WTC11 (cell line): Measurements from ENCODE around the gene TAS1R2. TPM values are rescaled to one million over a fixed set of nuclear protein-coding genes. Genes with fewer than 3 reads are reported as not detected.
"Not testable (repeated sequence)": the region's sequence is repeated elsewhere in the genome, so short reads cannot be mapped to it uniquely, and the experiment has no call there.

Source experiments
- ATAC-seq: fragments of 200-7000 bp; cut with Tn5 transposase; 2 replicates; pipeline ENCODE4 v1.10.0; 2021; ENCODE audit warnings: mild to moderate bottlenecking, moderate library complexity
- CTCF ChIA-PET: fragments of 300-600 bp; sonication (Branson Sonifier 250); formaldehyde crosslinking; loops from one replicate; lab custom pipeline; 2021; ENCODE audit warnings: antibody characterized with exemption; lab: Charles Lee
- POLR2A ChIA-PET: fragments of 350-600 bp; sonication (Branson Sonifier 250); formaldehyde crosslinking; loops from one replicate; lab custom pipeline; 2021; ENCODE audit warnings: antibody characterized with exemption; lab: Charles Lee
- DNase-seq: peaks from one replicate; pipeline ENCODE4 v3.0.0; 2021; ENCODE audit warnings: low spot score
- H3K27ac Mint-ChIP-seq: 2 replicates; pipeline ENCODE4 v1.8.0; 2021; ENCODE audit warnings: mixed read lengths
- H3K27me3 Mint-ChIP-seq: 2 replicates; pipeline ENCODE4 v1.8.0; 2021; ENCODE audit warnings: low read depth, mild to moderate bottlenecking, moderate library complexity, mixed read lengths
- H3K36me3 Mint-ChIP-seq: 2 replicates; pipeline ENCODE4 v1.8.0; 2021; ENCODE audit warnings: mixed read lengths
- H3K4me1 Mint-ChIP-seq: 2 replicates; pipeline ENCODE4 v1.8.0; 2022; ENCODE audit warnings: mixed read lengths
- H3K4me3 Mint-ChIP-seq: 2 replicates; pipeline ENCODE4 v1.8.0; 2021; ENCODE audit warnings: mild to moderate bottlenecking, moderate library complexity, mixed read lengths
- H3K9me3 Mint-ChIP-seq: 2 replicates; pipeline ENCODE4 v1.8.0; 2021; ENCODE audit warnings: mixed read lengths
- ATF1 ChIP-seq: sonication (generic); formaldehyde crosslinking; IDR thresholded peaks from 2 replicates; pipeline ENCODE4 v1.8.1; 2023; ENCODE audit warnings: mild to moderate bottlenecking, moderate library complexity, missing genetic modification reagents
- FOXJ3 ChIP-seq: sonication (generic); formaldehyde crosslinking; IDR thresholded peaks from 2 replicates; pipeline ENCODE4 v1.9.0; 2021; ENCODE audit warnings: missing genetic modification reagents, mild to moderate bottlenecking, borderline replicate concordance
- FOXK1 ChIP-seq: sonication (generic); formaldehyde crosslinking; IDR thresholded peaks from 2 replicates; pipeline ENCODE4 v1.8.0; 2022; ENCODE audit warnings: mild to moderate bottlenecking, moderate library complexity, missing genetic modification reagents
- GABPB1 ChIP-seq: sonication (generic); formaldehyde crosslinking; IDR thresholded peaks from 2 replicates; pipeline ENCODE4 v1.8.1; 2023; ENCODE audit warnings: mild to moderate bottlenecking, missing genetic modification reagents
- GTF2I ChIP-seq: fragments of 250-450 bp; sonication (Bioruptor Pico); conservative IDR thresholded peaks from 2 replicates; pipeline ENCODE4 v1.4.0; 2021; ENCODE audit warnings: mild to moderate bottlenecking
- JUN ChIP-seq: sonication (generic); formaldehyde crosslinking; IDR thresholded peaks from 2 replicates; pipeline ENCODE4 v1.8.0; 2023; ENCODE audit warnings: mild to moderate bottlenecking, missing genetic modification reagents
- MXD4 ChIP-seq: fragments of 250-450 bp; sonication (Bioruptor Pico); IDR thresholded peaks from 2 replicates; pipeline ENCODE4 v1.8.0; 2021; ENCODE audit warnings: mild to moderate bottlenecking, moderate library complexity, borderline replicate concordance
- OVOL2 ChIP-seq: fragments of 250-450 bp; sonication (Bioruptor Pico); IDR thresholded peaks from 2 replicates; pipeline ENCODE4 v1.9.0; 2021; ENCODE audit warnings: mild to moderate bottlenecking, borderline replicate concordance
- RELA ChIP-seq: sonication (generic); formaldehyde crosslinking; IDR thresholded peaks from 2 replicates; pipeline ENCODE4 v1.8.1; 2022; ENCODE audit warnings: missing genetic modification reagents, mild to moderate bottlenecking, borderline replicate concordance
- RORB ChIP-seq: fragments of 250-450 bp; sonication (Bioruptor Pico); IDR thresholded peaks from 2 replicates; pipeline ENCODE4 v1.9.0; 2021; ENCODE audit warnings: mild to moderate bottlenecking
- SMAD3 ChIP-seq: sonication (generic); formaldehyde crosslinking; IDR thresholded peaks from 2 replicates; pipeline ENCODE4 v1.8.0; 2022; ENCODE audit warnings: missing genetic modification reagents, mild to moderate bottlenecking, borderline replicate concordance
- SP1 ChIP-seq: sonication (generic); formaldehyde crosslinking; conservative IDR thresholded peaks from 2 replicates; pipeline ENCODE4 v1.8.1; 2022; ENCODE audit warnings: missing genetic modification reagents
- TCF7 ChIP-seq: sonication (generic); formaldehyde crosslinking; IDR thresholded peaks from 2 replicates; pipeline ENCODE4 v1.8.0; 2022; ENCODE audit warnings: mild to moderate bottlenecking, low read depth, missing genetic modification reagents, moderate library complexity
- TP53 ChIP-seq: sonication (generic); formaldehyde crosslinking; IDR thresholded peaks from 2 replicates; pipeline ENCODE4 v1.8.1; 2023; ENCODE audit warnings: mild to moderate bottlenecking, missing genetic modification reagents
- ZNF219 ChIP-seq: sonication (generic); formaldehyde crosslinking; IDR thresholded peaks from 2 replicates; pipeline ENCODE4 v1.8.0; 2023; ENCODE audit warnings: missing genetic modification reagents, mild to moderate bottlenecking, borderline replicate concordance
- total RNA-seq: library from RNA; stranded (reverse); gene quantifications from 3 replicates; pipeline ENCODE4 v1.2.3, GENCODE V29; 2021
- TF ChIP-seq, protein P1 (sequence below): fragments of 200-600 bp; IDR thresholded peaks from 2 replicates; pipeline ENCODE4 v1.8.0; 2022; ENCODE audit warnings: antibody characterized with exemption
- TF ChIP-seq, protein P2 (sequence below): sonication (generic); formaldehyde crosslinking; conservative IDR thresholded peaks from 2 replicates; pipeline ENCODE4 v1.8.1; 2022; ENCODE audit warnings: mild to moderate bottlenecking, missing genetic modification reagents
- TF ChIP-seq, protein P3 (sequence below): sonication (generic); formaldehyde crosslinking; IDR thresholded peaks from 2 replicates; pipeline ENCODE4 v1.8.1; 2022; ENCODE audit warnings: mild to moderate bottlenecking, missing genetic modification reagents, moderate library complexity, borderline replicate concordance
- TF ChIP-seq, protein P4 (sequence below): fragments of 250-450 bp; sonication (Bioruptor Pico); IDR thresholded peaks from 2 replicates; pipeline ENCODE4 v1.9.0; 2021; ENCODE audit warnings: moderate library complexity, mild to moderate bottlenecking, inconsistent platforms, borderline replicate concordance
- TF ChIP-seq, protein P5 (sequence below): sonication (generic); formaldehyde crosslinking; IDR thresholded peaks from 2 replicates; pipeline ENCODE4 v1.8.0; 2022; ENCODE audit warnings: mild to moderate bottlenecking, missing genetic modification reagents

The TAS1R2 gene
- total RNA-seq, 1 experiment from 2014 or later: not detected

DNA sequence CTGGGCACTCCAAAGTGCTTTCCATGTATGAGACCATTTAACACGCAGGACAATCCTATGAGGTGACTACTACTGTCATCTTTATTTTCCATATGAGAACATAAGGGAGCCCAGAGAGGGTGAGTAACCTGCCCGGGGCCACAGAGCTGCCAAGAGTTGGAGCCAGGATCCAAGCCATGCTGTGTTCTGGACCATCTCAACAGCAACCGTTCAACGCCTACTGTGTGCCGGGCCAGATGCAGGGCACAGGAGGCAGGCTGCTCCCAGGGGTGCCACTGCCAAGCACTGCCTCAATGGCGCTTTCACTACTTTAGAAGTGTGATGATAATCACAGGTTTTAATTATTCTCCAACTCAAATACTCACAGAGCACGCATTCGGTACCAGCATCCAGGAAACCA lies 39.1 kb upstream of the TAS1R2 start:
- Mint-ChIP-seq H3K4me1 (peaks cover 12% of the 10 kb centered on the region), H3K36me3 (no peaks in the 10 kb centered on the region; the same call in 1 of the 2 replicates), H3K4me3 (no peak overlapping the region), H3K9me3 (no peaks in the 10 kb centered on the region), H3K27me3 (no peaks in the 10 kb centered on the region; the same call in 1 of the 2 replicates), H3K27ac (no peak overlapping the region; the same call in 1 of the 2 replicates)
- TF ChIP-seq TP53 (CRISPR knock-in tag) (no peak), SMAD3 (no peak), RELA (CRISPR knock-in tag) (no peak), ZNF219 (CRISPR knock-in tag) (no peak), OVOL2 (CRISPR knock-in tag) (no peak), FOXK1 (no peak), RORB (no peak), MXD4 (CRISPR knock-in tag) (no peak)
- TF ChIP-seq, protein P1, sequence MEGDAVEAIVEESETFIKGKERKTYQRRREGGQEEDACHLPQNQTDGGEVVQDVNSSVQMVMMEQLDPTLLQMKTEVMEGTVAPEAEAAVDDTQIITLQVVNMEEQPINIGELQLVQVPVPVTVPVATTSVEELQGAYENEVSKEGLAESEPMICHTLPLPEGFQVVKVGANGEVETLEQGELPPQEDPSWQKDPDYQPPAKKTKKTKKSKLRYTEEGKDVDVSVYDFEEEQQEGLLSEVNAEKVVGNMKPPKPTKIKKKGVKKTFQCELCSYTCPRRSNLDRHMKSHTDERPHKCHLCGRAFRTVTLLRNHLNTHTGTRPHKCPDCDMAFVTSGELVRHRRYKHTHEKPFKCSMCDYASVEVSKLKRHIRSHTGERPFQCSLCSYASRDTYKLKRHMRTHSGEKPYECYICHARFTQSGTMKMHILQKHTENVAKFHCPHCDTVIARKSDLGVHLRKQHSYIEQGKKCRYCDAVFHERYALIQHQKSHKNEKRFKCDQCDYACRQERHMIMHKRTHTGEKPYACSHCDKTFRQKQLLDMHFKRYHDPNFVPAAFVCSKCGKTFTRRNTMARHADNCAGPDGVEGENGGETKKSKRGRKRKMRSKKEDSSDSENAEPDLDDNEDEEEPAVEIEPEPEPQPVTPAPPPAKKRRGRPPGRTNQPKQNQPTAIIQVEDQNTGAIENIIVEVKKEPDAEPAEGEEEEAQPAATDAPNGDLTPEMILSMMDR: no peak
- TF ChIP-seq, protein P2, sequence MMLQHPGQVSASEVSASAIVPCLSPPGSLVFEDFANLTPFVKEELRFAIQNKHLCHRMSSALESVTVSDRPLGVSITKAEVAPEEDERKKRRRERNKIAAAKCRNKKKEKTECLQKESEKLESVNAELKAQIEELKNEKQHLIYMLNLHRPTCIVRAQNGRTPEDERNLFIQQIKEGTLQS (CRISPR knock-in tag): no peak
- DNase-seq: no peak
- ChIA-PET POLR2A (no interaction called here), CTCF (no interaction called here)
- no peak for ATAC-seq

DNA sequence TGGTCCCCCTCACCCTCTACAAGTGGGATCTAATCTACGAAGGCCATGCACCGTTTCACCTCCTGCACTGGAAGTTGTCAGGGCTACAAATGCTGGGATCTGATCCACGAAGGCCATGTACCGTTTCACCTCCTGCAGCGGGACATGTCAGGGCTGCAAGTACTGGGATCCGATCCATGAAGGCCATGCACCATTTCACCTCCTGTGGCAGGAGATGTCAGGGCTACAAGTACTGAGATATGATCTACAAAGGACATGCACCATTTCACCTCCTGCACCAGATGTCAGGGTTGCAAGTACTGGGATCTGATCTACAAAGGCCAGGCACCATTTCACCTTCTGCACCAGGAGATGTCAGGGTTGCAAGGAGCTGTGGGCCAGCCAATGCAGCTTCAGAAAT lies 35.9 kb upstream of the TAS1R2 start:
- Mint-ChIP-seq H3K9me3 (no peaks in the 10 kb centered on the region), H3K27me3 (no peaks in the 10 kb centered on the region)
- POLR2A ChIA-PET: no interaction called here

DNA sequence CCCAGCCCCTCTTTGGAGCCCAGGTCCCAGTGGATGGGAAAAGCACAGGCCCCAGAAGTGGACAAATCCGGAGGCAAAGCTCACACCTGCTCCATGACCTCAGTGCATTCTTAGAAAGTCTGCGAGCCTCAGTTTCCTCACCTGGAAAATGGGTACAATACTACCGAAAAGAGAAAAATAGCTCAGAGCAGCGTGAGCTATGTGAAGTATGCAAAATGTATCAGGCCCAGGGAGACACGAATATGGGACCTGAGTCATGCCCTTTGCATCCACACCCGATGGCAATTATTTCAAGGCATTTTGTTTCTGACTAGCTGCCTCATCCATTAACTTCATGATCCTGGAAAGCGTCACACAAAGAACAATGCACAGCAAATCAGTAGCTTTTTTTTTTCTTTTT lies 33.7 kb upstream of the TAS1R2 start:
- no peak for DNase-seq
- no peaks in the 10 kb centered on the region for H3K27me3 Mint-ChIP-seq
- H3K4me3 Mint-ChIP-seq: no peak overlapping the region
- H3K36me3 Mint-ChIP-seq: no peaks in the 10 kb centered on the region; the same call in 1 of the 2 replicates
- ChIA-PET CTCF (interaction anchor here (0.8 to 3.8 kb wide), 5 partner anchors 9 to 20 kb away, joined by 3 to 19 read pairs (median 10); no protein-coding TSS in a partner anchor), POLR2A (no interaction called here)
- ATAC-seq: no peak
- peak; percentile 57; the same call in 1 of the 2 replicates for TF ChIP-seq GTF2I (CRISPR knock-in tag)
- no peak for TF ChIP-seq FOXJ3
- H3K9me3 Mint-ChIP-seq: no peaks in the 10 kb centered on the region
- H3K27ac Mint-ChIP-seq: no peak overlapping the region
- no peaks in the 10 kb centered on the region for H3K4me1 Mint-ChIP-seq

More for the DNA sequence above, 35.9 kb upstream of the TAS1R2 start:
- ATAC-seq: no peak
- DNase-seq: no peak
- no peaks in the 10 kb centered on the region for H3K4me1 Mint-ChIP-seq
- no peak overlapping the region for H3K27ac Mint-ChIP-seq
- no peaks in the 10 kb centered on the region; the same call in 1 of the 2 replicates for H3K36me3 Mint-ChIP-seq
- no peak overlapping the region for H3K4me3 Mint-ChIP-seq
- TF ChIP-seq SMAD3 (no peak), MXD4 (CRISPR knock-in tag) (no peak), ATF1 (CRISPR knock-in tag) (no peak), SP1 (CRISPR knock-in tag) (no peak), TCF7 (no peak), FOXK1 (no peak), GABPB1 (CRISPR knock-in tag) (no peak), JUN (CRISPR knock-in tag) (no peak)
- TF ChIP-seq, protein P2 (CRISPR knock-in tag): no peak
- TF ChIP-seq, protein P3, sequence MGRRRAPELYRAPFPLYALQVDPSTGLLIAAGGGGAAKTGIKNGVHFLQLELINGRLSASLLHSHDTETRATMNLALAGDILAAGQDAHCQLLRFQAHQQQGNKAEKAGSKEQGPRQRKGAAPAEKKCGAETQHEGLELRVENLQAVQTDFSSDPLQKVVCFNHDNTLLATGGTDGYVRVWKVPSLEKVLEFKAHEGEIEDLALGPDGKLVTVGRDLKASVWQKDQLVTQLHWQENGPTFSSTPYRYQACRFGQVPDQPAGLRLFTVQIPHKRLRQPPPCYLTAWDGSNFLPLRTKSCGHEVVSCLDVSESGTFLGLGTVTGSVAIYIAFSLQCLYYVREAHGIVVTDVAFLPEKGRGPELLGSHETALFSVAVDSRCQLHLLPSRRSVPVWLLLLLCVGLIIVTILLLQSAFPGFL (CRISPR knock-in tag): no peak
- TF ChIP-seq, protein P4, sequence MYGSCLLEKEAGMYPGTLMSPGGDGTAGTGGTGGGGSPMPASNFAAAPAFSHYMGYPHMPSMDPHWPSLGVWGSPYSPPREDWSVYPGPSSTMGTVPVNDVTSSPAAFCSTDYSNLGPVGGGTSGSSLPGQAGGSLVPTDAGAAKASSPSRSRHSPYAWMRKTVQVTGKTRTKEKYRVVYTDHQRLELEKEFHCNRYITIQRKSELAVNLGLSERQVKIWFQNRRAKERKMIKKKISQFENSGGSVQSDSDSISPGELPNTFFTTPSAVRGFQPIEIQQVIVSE (CRISPR knock-in tag): no peak
- TF ChIP-seq, protein P5, sequence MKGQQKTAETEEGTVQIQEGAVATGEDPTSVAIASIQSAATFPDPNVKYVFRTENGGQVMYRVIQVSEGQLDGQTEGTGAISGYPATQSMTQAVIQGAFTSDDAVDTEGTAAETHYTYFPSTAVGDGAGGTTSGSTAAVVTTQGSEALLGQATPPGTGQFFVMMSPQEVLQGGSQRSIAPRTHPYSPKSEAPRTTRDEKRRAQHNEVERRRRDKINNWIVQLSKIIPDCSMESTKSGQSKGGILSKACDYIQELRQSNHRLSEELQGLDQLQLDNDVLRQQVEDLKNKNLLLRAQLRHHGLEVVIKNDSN (CRISPR knock-in tag): no peak
- CTCF ChIA-PET: interaction anchor here (1.0 to 3.8 kb wide), 2 partner anchors 11 to 12 kb away, joined by 4 to 19 read pairs; no protein-coding TSS in a partner anchor

DNA sequence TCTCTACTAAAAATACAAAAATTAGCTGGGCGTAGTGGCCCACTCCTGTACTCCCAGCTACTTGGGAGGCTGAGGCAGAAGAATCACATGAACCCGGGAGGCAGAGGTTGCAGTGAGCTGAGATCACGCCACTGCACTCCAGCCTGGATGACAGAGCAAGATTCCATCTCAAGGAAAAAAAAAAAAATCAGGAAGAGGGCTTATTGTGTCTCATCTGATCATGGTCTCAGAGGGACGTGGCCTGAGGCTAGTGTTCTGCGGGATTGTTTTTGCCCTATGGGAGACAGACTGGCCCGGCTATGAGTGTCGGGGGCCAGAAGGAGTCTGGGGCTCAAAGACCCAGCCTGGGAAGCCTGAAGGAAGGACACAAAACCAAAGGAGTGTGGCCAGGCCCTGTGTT lies 32.4 kb upstream of the TAS1R2 start:
- ATAC-seq, POLR2A ChIA-PET, H3K4me1 Mint-ChIP-seq, H3K36me3 Mint-ChIP-seq, H3K4me3 Mint-ChIP-seq, H3K9me3 Mint-ChIP-seq, H3K27me3 Mint-ChIP-seq, DNase-seq: not testable (repeated sequence)
- CTCF ChIA-PET: interaction anchor here (2.1 to 3.8 kb wide), 4 partner anchors 8 to 21 kb away, joined by 10 to 19 read pairs (median 12); no protein-coding TSS in a partner anchor
- H3K27ac Mint-ChIP-seq: 0 out of 2 replicates have a peak overlapping the region, but pooled peaks have one; percentile 47
